ENCODE data around the gene SLC7A14.

Gene SLC7A14

GRCh38 chr3:170598091-170598502 is 12.2 kb upstream of the SLC7A14 start:
- no peak for DNase-seq (ENCODE audit: low read depth)
- H3K4me3 ChIP-seq (ENCODE audit: low read depth, low read length): no peak overlapping the region

GRCh38 chr3:170594528-170594927 is 8.7 kb upstream of the SLC7A14 start:
- DNase-seq (ENCODE audit: low read depth): no peak
- no peak overlapping the region for H3K4me3 ChIP-seq (ENCODE audit: low read depth, low read length)
- no peak for TF ChIP-seq CTCF (IDR thresholded peaks at IDR 0.05; ENCODE audit: low read depth, low read length, missing control alignments)

More at GRCh38 chr3:170598091-170598502, 12.2 kb upstream of the SLC7A14 start:
- TF ChIP-seq CTCF (IDR thresholded peaks at IDR 0.05; ENCODE audit: low read depth, low read length, missing control alignments): no peak

GRCh38 chr3:170593634-170594033 is 7.8 kb upstream of the SLC7A14 start:
- no peak for TF ChIP-seq CTCF (IDR thresholded peaks at IDR 0.05; ENCODE audit: low read depth, low read length, missing control alignments)
- no peak overlapping the region for H3K4me3 ChIP-seq (ENCODE audit: low read depth, low read length)
- DNase-seq (ENCODE audit: low read depth): no peak

- no peak for TF ChIP-seq CTCF (IDR thresholded peaks at IDR 0.05; ENCODE audit: low read depth, low read length, missing control alignments)
- DNase-seq (ENCODE audit: low read depth): no peak
- H3K4me3 ChIP-seq (ENCODE audit: low read depth, low read length): no peak overlapping the region
Observed at GRCh38 chr3:170589113-170589512, 3.2 kb upstream of the SLC7A14 start.

- no peak for TF ChIP-seq CTCF (IDR thresholded peaks at IDR 0.05; ENCODE audit: low read depth, low read length, missing control alignments)
- no peak overlapping the region for H3K4me3 ChIP-seq (ENCODE audit: low read depth, low read length)
- no peak for DNase-seq (ENCODE audit: low read depth)
Observed at GRCh38 chr3:170585008-170585936, 603 bp downstream of the SLC7A14 start.

- H3K4me3 ChIP-seq (ENCODE audit: low read depth, low read length): no peak overlapping the region
- TF ChIP-seq CTCF (IDR thresholded peaks at IDR 0.05; ENCODE audit: low read depth, low read length, missing control alignments): no peak
- no peak for DNase-seq (ENCODE audit: low read depth)
Observed at GRCh38 chr3:170584585-170585007, 1.3 kb downstream of the SLC7A14 start.

Measured in GM12864 (cell line).